ENCODE data around the gene ABCG1. TPM values are rescaled to one million over a fixed set of nuclear protein-coding genes. Genes with fewer than 3 reads are reported as not detected.
"Not testable (repeated sequence)": the region's sequence is repeated elsewhere in the genome, so short reads cannot be mapped to it uniquely, and the experiment has no call there.

The ABCG1 gene
- 1.7 TPM for polyA plus RNA-seq (2013, experiment 1 of 2)
- 2.2 TPM for polyA plus RNA-seq (2013, experiment 2 of 2)

DNA sequence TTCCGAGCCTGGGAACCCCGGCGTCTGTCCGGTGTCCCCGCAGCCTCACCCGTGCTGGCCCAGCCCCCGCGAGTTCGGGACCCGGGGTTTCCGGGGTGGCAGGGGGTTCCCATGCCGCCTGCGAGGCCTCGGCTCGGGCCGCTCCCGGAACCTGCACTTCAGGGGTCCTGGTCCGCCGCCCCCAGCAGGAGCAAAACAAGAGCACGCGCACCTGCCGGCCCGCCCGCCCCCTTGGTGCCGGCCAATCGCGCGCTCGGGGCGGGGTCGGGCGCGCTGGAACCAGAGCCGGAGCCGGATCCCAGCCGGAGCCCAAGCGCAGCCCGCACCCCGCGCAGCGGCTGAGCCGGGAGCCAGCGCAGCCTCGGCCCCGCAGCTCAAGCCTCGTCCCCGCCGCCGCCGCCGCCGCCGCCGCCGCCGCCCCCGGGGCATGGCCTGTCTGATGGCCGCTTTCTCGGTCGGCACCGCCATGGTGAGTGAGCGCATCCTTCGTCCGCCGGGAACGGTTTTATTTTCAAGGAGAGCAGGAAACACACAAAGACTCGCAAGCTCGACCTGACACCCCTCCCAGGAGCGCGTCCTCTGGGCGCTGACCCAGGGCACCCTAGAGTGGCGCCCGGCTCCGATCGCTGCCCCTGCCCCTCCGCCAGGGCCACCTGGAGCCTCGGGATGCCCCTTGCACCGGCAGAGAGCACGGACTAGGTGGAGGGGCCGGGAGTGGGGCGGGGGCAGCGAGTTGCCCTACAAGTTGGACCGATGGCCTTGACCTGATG is at the start of gene ABCG1:
Gene ABCG1, plus strand, starts transcription at position 305 of the 770 bp plus-strand sequence. Its CDS starts 123 bp downstream, at position 428.
- Histone ChIP-seq H3K9ac (ENCODE audit: low read depth, low read length) (no peak within 1 kb of the TSS), H3K4me1 (ENCODE audit: insufficient read depth, low read length) (0 out of 2 replicates have a peak, but pooled peaks cover 6% of the 10 kb centered on the region), H3K27ac (ENCODE audit: low read depth, low read length) (no peak within 1 kb of the TSS), H3K36me3 (ENCODE audit: insufficient read depth, low read length) (no peaks in the 10 kb centered on the region), H3K9me3 (ENCODE audit: insufficient read depth, low read depth, low read length) (peaks cover 11% of the 10 kb centered on the region; the same call in 1 of the 2 replicates), H3K27me3 (ENCODE audit: insufficient read depth, low read length) (peaks cover 73% of the 10 kb centered on the region), H3K4me3 (ENCODE audit: low read length) (peak within 1 kb of the TSS; percentile 57)
- WGBS: under 1% methylated on average over 83 of the region's 83 CpGs

- Histone ChIP-seq H3K36me3 (ENCODE audit: insufficient read depth, low read length) (no peaks in the 10 kb centered on the region), H3K27ac (ENCODE audit: low read depth, low read length) (no peak overlapping the region), H3K9ac (ENCODE audit: low read depth, low read length) (no peak overlapping the region), H3K4me1 (ENCODE audit: insufficient read depth, low read length) (no peaks in the 10 kb centered on the region), H3K27me3 (ENCODE audit: insufficient read depth, low read length) (no peaks in the 10 kb centered on the region), H3K4me3 (ENCODE audit: low read length) (no peak overlapping the region), H3K9me3 (ENCODE audit: insufficient read depth, low read depth, low read length) (no peaks in the 10 kb centered on the region)
Observed at GRCh38 chr21:42169758-42170157, 49.2 kb upstream of the ABCG1 start.

- no peaks in the 10 kb centered on the region for H3K36me3 ChIP-seq (ENCODE audit: insufficient read depth, low read length)
- no peak overlapping the region for H3K27ac ChIP-seq (ENCODE audit: low read depth, low read length)
- WGBS: 93% methylated on average over 13 of the region's 14 CpGs
- no peaks in the 10 kb centered on the region for H3K27me3 ChIP-seq (ENCODE audit: insufficient read depth, low read length)
- no peak overlapping the region for H3K9ac ChIP-seq (ENCODE audit: low read depth, low read length)
- H3K4me3 ChIP-seq (ENCODE audit: low read length): no peak overlapping the region
- H3K9me3 ChIP-seq (ENCODE audit: insufficient read depth, low read depth, low read length): no peaks in the 10 kb centered on the region
- H3K4me1 ChIP-seq (ENCODE audit: insufficient read depth, low read length): no peaks in the 10 kb centered on the region
Observed at GRCh38 chr21:42171091-42172053, 47.6 kb upstream of the ABCG1 start.

GRCh38 chr21:42172596-42173483 is 46.1 kb upstream of the ABCG1 start:
- 92% methylated on average over 40 of the region's 40 CpGs for WGBS
- no peaks in the 10 kb centered on the region for H3K4me1 ChIP-seq (ENCODE audit: insufficient read depth, low read length)
- no peak overlapping the region for H3K9ac ChIP-seq (ENCODE audit: low read depth, low read length)
- no peaks in the 10 kb centered on the region for H3K36me3 ChIP-seq (ENCODE audit: insufficient read depth, low read length)
- H3K4me3 ChIP-seq (ENCODE audit: low read length): no peak overlapping the region
- no peaks in the 10 kb centered on the region for H3K9me3 ChIP-seq (ENCODE audit: insufficient read depth, low read depth, low read length)
- H3K27me3 ChIP-seq (ENCODE audit: insufficient read depth, low read length): no peaks in the 10 kb centered on the region
- H3K27ac ChIP-seq (ENCODE audit: low read depth, low read length): no peak overlapping the region

GRCh38 chr21:42174173-42174572 is 44.8 kb upstream of the ABCG1 start:
- WGBS: 90% methylated on average over 4 of the region's 4 CpGs
- H3K9ac ChIP-seq (ENCODE audit: low read depth, low read length): no peak overlapping the region
- no peak overlapping the region for H3K4me3 ChIP-seq (ENCODE audit: low read length)
- no peak overlapping the region for H3K27ac ChIP-seq (ENCODE audit: low read depth, low read length)
- no peaks in the 10 kb centered on the region for H3K27me3 ChIP-seq (ENCODE audit: insufficient read depth, low read length)
- no peaks in the 10 kb centered on the region for H3K4me1 ChIP-seq (ENCODE audit: insufficient read depth, low read length)
- no peaks in the 10 kb centered on the region for H3K36me3 ChIP-seq (ENCODE audit: insufficient read depth, low read length)
- no peaks in the 10 kb centered on the region for H3K9me3 ChIP-seq (ENCODE audit: insufficient read depth, low read depth, low read length)

- 95% methylated on average over 6 of the region's 6 CpGs for WGBS
- Histone ChIP-seq H3K27me3 (ENCODE audit: insufficient read depth, low read length) (no peaks in the 10 kb centered on the region), H3K4me1 (ENCODE audit: insufficient read depth, low read length) (no peaks in the 10 kb centered on the region), H3K27ac (ENCODE audit: low read depth, low read length) (no peak overlapping the region), H3K9me3 (ENCODE audit: insufficient read depth, low read depth, low read length) (no peaks in the 10 kb centered on the region), H3K9ac (ENCODE audit: low read depth, low read length) (no peak overlapping the region), H3K4me3 (ENCODE audit: low read length) (no peak overlapping the region), H3K36me3 (ENCODE audit: insufficient read depth, low read length) (no peaks in the 10 kb centered on the region)
Observed at GRCh38 chr21:42175110-42175710, 43.7 kb upstream of the ABCG1 start.

DNA sequence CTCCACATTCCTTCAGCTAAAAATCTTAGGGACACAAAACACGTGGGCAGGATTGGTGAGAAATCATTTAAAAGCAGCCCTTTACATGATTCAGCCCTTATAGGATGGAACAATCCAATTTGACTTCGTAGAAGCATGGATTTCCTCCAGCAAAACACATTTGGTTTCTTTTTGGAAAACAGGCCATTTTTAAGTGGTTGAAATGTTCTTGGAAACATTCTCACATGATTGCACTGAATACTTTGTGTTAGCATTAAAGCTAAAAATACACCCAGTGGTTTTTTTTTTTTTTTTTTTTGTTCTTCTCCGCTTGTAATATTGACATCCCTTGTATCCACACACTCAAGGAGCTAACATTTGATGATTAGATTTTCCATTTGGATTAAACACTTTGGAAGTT is 42.1 kb upstream of the ABCG1 start:
- Histone ChIP-seq H3K36me3 (ENCODE audit: insufficient read depth, low read length) (no peaks in the 10 kb centered on the region), H3K9ac (ENCODE audit: low read depth, low read length) (no peak overlapping the region), H3K27ac (ENCODE audit: low read depth, low read length) (no peak overlapping the region), H3K4me3 (ENCODE audit: low read length) (no peak overlapping the region), H3K4me1 (ENCODE audit: insufficient read depth, low read length) (no peaks in the 10 kb centered on the region), H3K27me3 (ENCODE audit: insufficient read depth, low read length) (no peaks in the 10 kb centered on the region), H3K9me3 (ENCODE audit: insufficient read depth, low read depth, low read length) (no peaks in the 10 kb centered on the region)
- 88% methylated on average over 2 of the region's 3 CpGs for WGBS

DNA sequence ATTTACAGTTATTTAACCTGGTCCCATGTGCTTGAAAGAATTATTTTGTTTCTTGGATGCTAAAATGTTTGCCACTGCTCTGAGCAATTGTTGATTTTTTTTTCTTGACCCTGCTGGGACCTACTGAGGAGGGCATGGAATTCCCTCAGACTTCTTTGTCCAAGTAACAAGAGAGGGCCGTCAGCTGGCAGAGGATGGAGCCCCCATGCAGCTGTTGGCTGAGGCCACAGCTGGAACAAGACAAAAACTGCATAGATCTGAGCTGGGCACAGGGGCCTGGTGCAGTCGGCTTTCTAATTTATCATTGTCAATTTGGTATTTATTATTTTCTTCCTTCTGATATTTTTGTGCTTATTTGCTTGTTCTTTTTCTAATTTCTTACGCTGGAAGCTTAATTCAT is 39.6 kb upstream of the ABCG1 start:
- H3K36me3 ChIP-seq (ENCODE audit: insufficient read depth, low read length): no peaks in the 10 kb centered on the region
- H3K9me3 ChIP-seq (ENCODE audit: insufficient read depth, low read depth, low read length): no peaks in the 10 kb centered on the region
- no peak overlapping the region for H3K4me3 ChIP-seq (ENCODE audit: low read length)
- H3K27ac ChIP-seq (ENCODE audit: low read depth, low read length): no peak overlapping the region
- 62% methylated on average over 1 of the region's 3 CpGs for WGBS
- H3K27me3 ChIP-seq (ENCODE audit: insufficient read depth, low read length): no peaks in the 10 kb centered on the region
- H3K9ac ChIP-seq (ENCODE audit: low read depth, low read length): no peak overlapping the region
- H3K4me1 ChIP-seq (ENCODE audit: insufficient read depth, low read length): no peaks in the 10 kb centered on the region

DNA sequence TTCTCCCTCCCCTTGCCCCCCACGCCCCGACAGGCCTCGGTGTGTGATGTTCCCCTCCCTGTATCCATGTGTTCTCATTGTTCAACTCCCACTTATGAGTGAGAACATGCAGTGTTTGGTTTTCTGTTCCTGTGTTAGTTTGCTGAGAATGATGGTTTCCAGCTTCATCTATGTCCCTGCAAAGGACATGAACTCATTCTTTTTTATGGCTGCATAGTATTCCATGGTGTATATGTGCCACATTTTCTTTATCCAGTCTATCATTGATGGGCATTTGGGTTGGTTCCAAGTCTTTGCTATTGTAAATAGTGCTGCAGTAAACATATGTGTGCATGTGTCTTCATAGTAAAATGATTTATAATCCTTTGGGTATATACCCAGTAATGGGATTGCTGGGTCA is 38.9 kb upstream of the ABCG1 start:
- H3K27ac ChIP-seq (ENCODE audit: low read depth, low read length); H3K4me3 ChIP-seq (ENCODE audit: low read length); H3K27me3 ChIP-seq (ENCODE audit: insufficient read depth, low read length); H3K4me1 ChIP-seq (ENCODE audit: insufficient read depth, low read length); H3K36me3 ChIP-seq (ENCODE audit: insufficient read depth, low read length); H3K9ac ChIP-seq (ENCODE audit: low read depth, low read length); H3K9me3 ChIP-seq (ENCODE audit: insufficient read depth, low read depth, low read length): not testable (repeated sequence)
- WGBS: 85% methylated on average over 3 of the region's 3 CpGs

DNA sequence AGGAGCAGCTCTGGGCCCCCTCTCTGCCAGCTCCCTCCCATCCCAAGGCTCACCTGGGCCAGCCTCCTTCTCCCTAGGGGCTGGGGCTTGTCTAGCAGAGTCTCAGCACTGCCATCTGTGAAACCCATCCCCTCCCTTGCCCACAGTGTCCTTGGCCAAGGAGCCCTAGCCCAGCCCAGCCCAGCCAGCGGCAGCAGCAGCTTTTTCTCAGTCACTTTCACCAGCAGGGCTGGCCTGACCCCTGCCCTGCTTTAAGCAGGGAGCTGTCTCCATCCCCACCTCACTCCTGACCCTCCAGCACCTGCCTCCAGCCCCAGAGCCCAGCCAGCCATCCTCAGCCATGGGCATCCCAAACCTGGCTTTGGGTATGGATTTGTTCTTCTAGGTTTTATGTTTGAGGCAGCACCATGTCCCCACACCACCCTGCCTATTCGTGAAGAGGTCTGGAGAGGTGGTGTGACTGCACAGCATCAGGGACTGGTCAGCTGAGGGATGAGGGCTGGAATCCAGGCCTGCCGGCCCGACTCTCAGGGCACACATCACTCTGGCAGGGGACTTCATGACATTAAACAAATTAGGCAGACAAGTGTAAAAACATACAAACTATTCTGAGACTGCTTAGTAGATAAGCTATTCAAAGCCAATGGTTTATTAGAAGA is 36.1 kb upstream of the ABCG1 start:
- H3K9ac ChIP-seq (ENCODE audit: low read depth, low read length): no peak overlapping the region
- H3K4me3 ChIP-seq (ENCODE audit: low read length): no peak overlapping the region
- no peaks in the 10 kb centered on the region for H3K4me1 ChIP-seq (ENCODE audit: insufficient read depth, low read length)
- H3K9me3 ChIP-seq (ENCODE audit: insufficient read depth, low read depth, low read length): no peaks in the 10 kb centered on the region; the same call in 1 of the 2 replicates
- H3K27me3 ChIP-seq (ENCODE audit: insufficient read depth, low read length): no peaks in the 10 kb centered on the region
- H3K27ac ChIP-seq (ENCODE audit: low read depth, low read length): no peak overlapping the region
- H3K36me3 ChIP-seq (ENCODE audit: insufficient read depth, low read length): no peaks in the 10 kb centered on the region
- 82% methylated on average over 4 of the region's 4 CpGs for WGBS

Data from HUES64 (cell line).